Right atrium auricular region (tissue), 2 donors: Measurements from ENCODE around the gene RAB12. TPM values are rescaled to one million over a fixed set of nuclear protein-coding genes. Genes with fewer than 3 reads are reported as not detected.
A peak's percentile ranks its signal among the peaks of the same experiment; 100 is the strongest.

ENCODE experiments used
- DNase-seq: peaks from one replicate; pipeline ENCODE4 v3.0.0-alpha.2; 2019; ENCODE audit warnings: low spot score
- H3K27ac ChIP-seq, 2 donors: fragments of 200-600 bp; sonication (generic); 1 replicate in 1 of 2; 2 replicates in 1 of 2; pipeline ENCODE4 v1.5.1; 2016 to 2019
- H3K27me3 ChIP-seq, 2 donors: fragments of 200-600 bp; sonication (generic); one replicate each; pipeline versions ENCODE4 v1.5.1 to v1.6.0; 2017 to 2019
- H3K36me3 ChIP-seq: fragments of 200-600 bp; sonication (generic); one replicate; pipeline ENCODE4 v1.5.1; 2016
- H3K4me1 ChIP-seq, 2 donors: fragments of 200-600 bp; sonication (generic); one replicate each; pipeline versions ENCODE4 v1.5.1 to v1.6.0; 2017 to 2019
- H3K4me3 ChIP-seq, 2 donors: fragments of 200-600 bp; sonication (generic); 1 replicate in 1 of 2; 2 replicates in 1 of 2; pipeline ENCODE4 v1.5.1; 2017 to 2019; ENCODE audit warnings: mild to moderate bottlenecking in 1 of 2, moderate library complexity in 1 of 2
- H3K9me3 ChIP-seq, 2 donors: fragments of 200-600 bp; sonication (generic); one replicate each; pipeline ENCODE4 v1.5.1; 2019
- total RNA-seq, 2 donors: library from RNA; depleted of rRNA; stranded (reverse); fragments of >200 nt; gene quantifications; one replicate each; pipeline ENCODE4 v1.1.0, GENCODE V29; 2016
- TF ChIP-seq, protein P1 (sequence below), 2 donors: fragments of 200-600 bp; sonication (generic); IDR thresholded peaks; one replicate each; pipeline ENCODE4 v1.5.1; 2019; ENCODE audit warnings: antibody characterized with exemption in 2 of 2

The RAB12 gene
- total RNA-seq, 2 donors from 2014 or later, result 67.1 to 97.6 TPM

DNA sequence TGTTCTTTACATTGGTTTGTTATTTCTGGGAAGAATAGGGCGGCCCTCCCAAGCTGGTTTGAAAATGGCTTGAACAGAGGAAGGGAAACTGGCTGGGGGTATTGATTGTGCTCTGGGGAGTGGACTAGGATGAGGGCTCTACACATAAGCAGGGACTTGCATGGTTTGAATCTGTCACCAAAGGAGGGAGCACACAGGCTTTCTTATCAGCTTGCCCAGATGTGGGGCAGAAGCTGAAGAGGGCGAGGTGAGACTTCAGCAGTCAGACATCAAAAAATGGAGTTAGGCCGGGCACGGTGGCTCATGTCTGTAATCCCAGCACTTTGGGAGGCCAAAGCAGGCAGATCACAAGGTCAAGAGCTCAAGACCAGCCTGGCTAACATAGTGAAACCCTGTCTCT, 7.2 kb upstream of the RAB12 start:
- Histone ChIP-seq H3K27ac (no peak overlapping the region), H3K36me3 (no peaks in the 10 kb centered on the region), H3K27me3 (no peaks in the 10 kb centered on the region), H3K9me3 (no peaks in the 10 kb centered on the region), H3K4me3 (no peak overlapping the region), H3K4me1 (no peaks in the 10 kb centered on the region)
- TF ChIP-seq, protein P1, sequence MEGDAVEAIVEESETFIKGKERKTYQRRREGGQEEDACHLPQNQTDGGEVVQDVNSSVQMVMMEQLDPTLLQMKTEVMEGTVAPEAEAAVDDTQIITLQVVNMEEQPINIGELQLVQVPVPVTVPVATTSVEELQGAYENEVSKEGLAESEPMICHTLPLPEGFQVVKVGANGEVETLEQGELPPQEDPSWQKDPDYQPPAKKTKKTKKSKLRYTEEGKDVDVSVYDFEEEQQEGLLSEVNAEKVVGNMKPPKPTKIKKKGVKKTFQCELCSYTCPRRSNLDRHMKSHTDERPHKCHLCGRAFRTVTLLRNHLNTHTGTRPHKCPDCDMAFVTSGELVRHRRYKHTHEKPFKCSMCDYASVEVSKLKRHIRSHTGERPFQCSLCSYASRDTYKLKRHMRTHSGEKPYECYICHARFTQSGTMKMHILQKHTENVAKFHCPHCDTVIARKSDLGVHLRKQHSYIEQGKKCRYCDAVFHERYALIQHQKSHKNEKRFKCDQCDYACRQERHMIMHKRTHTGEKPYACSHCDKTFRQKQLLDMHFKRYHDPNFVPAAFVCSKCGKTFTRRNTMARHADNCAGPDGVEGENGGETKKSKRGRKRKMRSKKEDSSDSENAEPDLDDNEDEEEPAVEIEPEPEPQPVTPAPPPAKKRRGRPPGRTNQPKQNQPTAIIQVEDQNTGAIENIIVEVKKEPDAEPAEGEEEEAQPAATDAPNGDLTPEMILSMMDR (IDR thresholded peaks at IDR 0.05), result no peak
- DNase-seq, result no peak

- Histone ChIP-seq H3K27me3 (no peaks in the 10 kb centered on the region), H3K27ac (no peak overlapping the region), H3K36me3 (no peaks in the 10 kb centered on the region), H3K9me3 (no peaks in the 10 kb centered on the region), H3K4me3 (no peak overlapping the region), H3K4me1 (peaks cover 0 to 3% of the 10 kb centered on the region in 2 donors)
- TF ChIP-seq, protein P1 (IDR thresholded peaks at IDR 0.05), result no peak
- no peak for DNase-seq
Measured at GRCh38 chr18:8602557-8602956, 6.7 kb upstream of the RAB12 start.

GRCh38 chr18:8603663-8604520, 5.3 kb upstream of the RAB12 start:
- TF ChIP-seq, protein P1 (IDR thresholded peaks at IDR 0.05), result no peak
- H3K36me3 ChIP-seq, result no peaks in the 10 kb centered on the region
- H3K9me3 ChIP-seq, result no peaks in the 10 kb centered on the region
- H3K27me3 ChIP-seq, result no peaks in the 10 kb centered on the region
- no peak for DNase-seq
- H3K4me3 ChIP-seq, result no peak overlapping the region
- H3K27ac ChIP-seq, result no peak overlapping the region
- H3K4me1 ChIP-seq, result peaks cover 0 to 6% of the 10 kb centered on the region in 2 donors

GRCh38 chr18:8605974-8606373, 3.3 kb upstream of the RAB12 start:
- H3K27me3 ChIP-seq, result no peaks in the 10 kb centered on the region
- no peak overlapping the region for H3K27ac ChIP-seq
- H3K4me1 ChIP-seq, result peaks cover 0 to 18% of the 10 kb centered on the region in 2 donors
- no peak for DNase-seq
- H3K9me3 ChIP-seq, result no peaks in the 10 kb centered on the region
- TF ChIP-seq, protein P1 (IDR thresholded peaks at IDR 0.05), result no peak
- no peaks in the 10 kb centered on the region for H3K36me3 ChIP-seq
- no peak overlapping the region for H3K4me3 ChIP-seq

DNA sequence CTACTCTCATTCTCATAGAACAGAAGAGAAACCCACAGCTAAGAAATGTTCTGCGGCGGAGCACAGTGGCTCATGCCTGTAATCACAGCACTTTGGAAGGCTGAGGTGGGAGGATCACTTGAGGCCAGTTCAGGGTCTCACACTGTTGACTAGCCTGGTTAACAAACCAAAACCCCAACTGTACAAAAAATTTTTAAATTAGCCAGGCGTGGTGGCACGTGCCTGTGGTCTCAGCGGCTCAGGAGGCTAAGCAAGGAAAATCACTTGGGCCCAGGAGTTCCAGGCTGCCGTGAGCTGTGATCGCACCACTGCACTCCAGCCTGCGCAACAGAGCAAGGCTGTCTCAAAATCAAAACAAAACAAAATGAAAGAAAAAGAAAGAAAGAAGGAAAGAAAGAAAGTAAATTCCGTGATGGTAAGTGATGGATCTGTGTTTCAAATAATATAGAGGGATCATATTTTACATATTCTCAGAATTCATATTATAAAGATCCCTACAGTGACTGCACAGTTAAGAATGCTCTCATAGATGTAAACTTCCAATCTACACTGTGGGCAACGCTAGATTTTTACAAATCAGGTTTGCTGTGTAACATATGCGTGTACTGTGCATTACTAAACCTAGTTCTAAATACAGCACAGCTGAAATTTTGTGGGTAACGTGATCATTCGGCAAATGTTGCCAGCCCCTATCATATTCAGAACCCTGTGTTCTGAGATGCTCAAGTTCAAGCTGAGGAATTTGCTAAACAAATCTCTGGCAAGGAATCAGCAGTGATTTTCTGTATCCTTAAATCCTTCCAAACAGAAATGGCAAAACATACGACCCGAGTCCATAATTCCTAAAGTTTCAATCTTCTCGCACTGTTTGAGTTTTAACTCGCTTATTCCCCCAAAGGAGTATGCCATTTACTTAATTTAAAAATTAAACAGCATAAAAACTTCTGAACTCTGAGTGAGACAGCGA, 1.2 kb upstream of the RAB12 start:
- TF ChIP-seq, protein P1 (IDR thresholded peaks at IDR 0.05), result no peak
- H3K27me3 ChIP-seq, result no peaks in the 10 kb centered on the region
- H3K4me3 ChIP-seq, result peak overlapping the region; percentile 75 to 87
- DNase-seq, result peak; percentile 30
- H3K27ac ChIP-seq, result peak overlapping the region; percentile 77 to 79
- H3K4me1 ChIP-seq, result peaks cover 0 to 37% of the 10 kb centered on the region in 2 donors
- H3K36me3 ChIP-seq, result no peaks in the 10 kb centered on the region
- H3K9me3 ChIP-seq, result no peaks in the 10 kb centered on the region
